ENCODE data around the gene ANXA6.

Gene ANXA6

DNA sequence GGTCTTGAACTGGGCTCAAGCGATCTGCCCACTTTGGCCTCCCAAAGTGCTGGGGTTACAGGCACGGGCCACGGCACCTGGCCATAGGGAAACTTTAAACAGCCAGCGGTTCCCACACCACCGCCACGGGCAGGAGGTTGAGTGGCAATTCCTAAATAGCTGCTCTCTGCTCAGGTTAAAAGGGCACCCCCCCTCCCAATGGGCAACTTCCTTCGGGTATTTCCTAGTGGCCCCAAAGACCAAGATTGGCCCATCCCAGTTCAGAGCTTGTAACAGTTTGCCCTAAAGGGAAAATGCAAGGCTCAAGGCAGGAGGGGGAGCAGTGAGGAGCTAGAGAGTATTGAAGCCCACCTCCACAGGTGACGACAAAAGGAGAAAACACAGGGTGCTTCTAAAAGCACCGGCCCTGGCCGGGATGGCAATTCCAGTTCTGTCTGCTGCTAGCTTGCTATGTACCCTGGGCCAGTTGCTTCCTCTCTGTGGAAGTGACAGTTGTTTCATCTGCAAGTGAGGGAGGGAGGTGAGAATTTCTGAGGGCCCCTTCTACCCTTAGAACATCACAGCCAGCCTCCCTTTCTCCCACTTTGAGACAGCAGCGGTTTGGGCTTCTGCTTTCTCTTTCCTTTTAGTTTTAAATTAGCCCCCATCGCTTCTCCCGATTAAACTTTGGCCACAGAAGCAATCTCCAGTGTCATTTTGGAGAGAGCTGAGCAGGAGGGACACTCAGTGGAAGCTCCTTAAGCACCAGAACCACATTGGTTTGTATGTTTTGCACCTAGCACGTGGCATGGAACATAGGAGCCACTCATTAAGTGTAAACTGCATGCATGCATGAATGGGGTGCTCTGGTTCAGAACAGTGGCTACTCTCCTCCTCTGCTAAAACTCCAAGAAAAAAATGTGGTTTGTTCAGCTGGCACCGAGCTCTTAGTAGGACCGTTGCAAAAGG is 59.5 kb downstream of the ANXA6 start:
- Histone ChIP-seq H3K4me3 (no peak overlapping the region), H3K27ac (no peak overlapping the region)
- no peak for DNase-seq (ENCODE audit: low spot score)
- TF ChIP-seq, protein P1, sequence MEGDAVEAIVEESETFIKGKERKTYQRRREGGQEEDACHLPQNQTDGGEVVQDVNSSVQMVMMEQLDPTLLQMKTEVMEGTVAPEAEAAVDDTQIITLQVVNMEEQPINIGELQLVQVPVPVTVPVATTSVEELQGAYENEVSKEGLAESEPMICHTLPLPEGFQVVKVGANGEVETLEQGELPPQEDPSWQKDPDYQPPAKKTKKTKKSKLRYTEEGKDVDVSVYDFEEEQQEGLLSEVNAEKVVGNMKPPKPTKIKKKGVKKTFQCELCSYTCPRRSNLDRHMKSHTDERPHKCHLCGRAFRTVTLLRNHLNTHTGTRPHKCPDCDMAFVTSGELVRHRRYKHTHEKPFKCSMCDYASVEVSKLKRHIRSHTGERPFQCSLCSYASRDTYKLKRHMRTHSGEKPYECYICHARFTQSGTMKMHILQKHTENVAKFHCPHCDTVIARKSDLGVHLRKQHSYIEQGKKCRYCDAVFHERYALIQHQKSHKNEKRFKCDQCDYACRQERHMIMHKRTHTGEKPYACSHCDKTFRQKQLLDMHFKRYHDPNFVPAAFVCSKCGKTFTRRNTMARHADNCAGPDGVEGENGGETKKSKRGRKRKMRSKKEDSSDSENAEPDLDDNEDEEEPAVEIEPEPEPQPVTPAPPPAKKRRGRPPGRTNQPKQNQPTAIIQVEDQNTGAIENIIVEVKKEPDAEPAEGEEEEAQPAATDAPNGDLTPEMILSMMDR (IDR thresholded peaks at IDR 0.05), result no peak

DNA sequence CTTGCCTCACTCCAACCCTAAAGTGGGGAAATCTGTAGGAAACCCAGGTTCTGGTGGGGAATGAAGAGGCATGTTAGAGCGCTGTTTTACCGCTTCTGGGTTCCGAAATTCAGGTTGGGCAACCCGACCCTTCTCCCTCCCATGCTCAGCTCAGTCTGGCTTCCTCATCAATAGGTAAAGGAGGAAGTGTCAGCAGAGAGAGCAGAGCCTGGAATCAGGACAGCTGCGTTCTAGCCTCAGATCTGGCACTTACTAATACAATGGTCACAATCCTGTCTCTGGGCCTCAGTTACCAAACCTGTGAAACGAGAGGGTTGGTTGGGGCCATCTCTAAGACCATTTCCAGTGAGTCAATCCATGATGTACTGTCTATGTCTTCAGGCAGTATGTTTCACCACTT is 60.5 kb downstream of the ANXA6 start:
- H3K4me3 ChIP-seq, result no peak overlapping the region
- no peak for DNase-seq (ENCODE audit: low spot score)
- TF ChIP-seq, protein P1 (IDR thresholded peaks at IDR 0.05), result no peak
- no peak overlapping the region for H3K27ac ChIP-seq

DNA sequence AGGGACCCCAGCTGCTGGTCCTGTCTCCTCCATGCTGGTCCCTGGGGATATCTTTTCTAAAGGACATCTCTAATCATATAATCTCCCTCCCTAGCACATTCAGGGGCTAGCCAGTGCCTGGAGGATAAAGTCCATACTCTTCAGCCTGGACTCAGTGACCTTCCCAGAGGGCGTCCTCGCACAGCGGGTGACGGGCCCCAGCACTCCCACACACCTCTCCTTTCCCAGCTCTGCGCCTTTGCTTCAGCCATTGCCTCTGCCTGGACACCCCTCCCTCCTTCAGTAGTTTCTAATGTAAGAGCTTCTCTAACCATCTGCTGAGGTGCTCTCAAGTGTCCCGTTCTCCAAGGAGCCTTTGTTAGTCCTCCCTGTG is 61.6 kb downstream of the ANXA6 start:
- Histone ChIP-seq H3K27ac (peak overlapping the region in 1 of 2 donors; percentile 85), H3K4me3 (no peak overlapping the region)
- DNase-seq (ENCODE audit: low spot score), result no peak
- TF ChIP-seq, protein P1 (IDR thresholded peaks at IDR 0.05), result no peak

DNA sequence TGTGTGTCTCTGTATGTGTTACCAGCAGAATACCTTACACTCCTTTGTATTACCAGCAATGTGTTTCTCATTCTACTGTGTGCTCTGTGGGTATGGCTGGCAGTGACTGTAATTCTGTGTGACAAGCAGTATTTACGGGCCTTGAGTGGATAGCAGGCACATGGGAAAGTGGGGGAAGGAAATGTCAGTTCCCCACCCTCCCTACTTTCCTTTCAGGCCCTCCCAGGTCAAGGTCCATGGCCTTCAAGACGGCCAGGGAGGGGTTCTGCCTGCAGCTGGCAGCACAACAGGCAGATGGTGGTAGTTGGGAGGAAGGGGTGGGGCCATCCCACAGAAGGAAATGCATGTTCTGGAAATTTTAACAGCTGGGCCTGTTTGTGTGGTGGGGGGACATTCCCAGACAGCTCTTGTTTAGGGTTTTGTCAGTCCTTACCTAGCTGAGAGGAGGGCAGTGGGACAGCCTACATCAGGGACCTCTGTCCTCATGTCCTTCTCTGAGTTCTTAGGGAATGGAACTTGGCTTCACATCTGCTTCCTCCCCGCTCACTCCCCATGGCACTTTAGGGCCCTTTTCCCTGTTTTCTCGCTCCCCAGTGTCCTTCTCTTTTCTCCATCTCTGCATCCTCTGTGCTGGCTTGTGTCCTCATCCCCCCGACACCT is 62.1 kb downstream of the ANXA6 start:
- no peak for DNase-seq (ENCODE audit: low spot score)
- peak overlapping the region; percentile 28 to 85 for H3K27ac ChIP-seq
- H3K4me3 ChIP-seq, result no peak overlapping the region
- TF ChIP-seq, protein P1 (IDR thresholded peaks at IDR 0.05), result no peak

DNA sequence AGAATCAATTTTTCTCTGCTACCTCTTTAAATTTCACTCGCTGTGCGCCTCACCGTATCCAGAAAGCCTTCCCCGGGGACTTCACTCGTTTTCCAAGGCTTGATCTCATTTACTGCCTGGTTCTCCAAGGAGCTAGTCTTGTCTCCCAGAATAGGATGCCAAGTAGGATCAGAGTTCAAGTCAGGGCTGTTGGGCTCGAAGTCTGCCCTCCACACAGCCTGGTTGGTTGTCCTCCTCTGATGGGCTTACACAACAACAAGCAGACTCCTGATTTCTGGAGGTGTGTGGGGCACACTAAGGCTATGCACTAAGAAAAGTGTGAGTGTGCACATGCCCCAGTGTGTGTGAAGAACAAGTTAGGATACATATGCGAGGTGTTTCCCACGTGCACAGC is 62.7 kb downstream of the ANXA6 start:
- Histone ChIP-seq H3K4me3 (peak overlapping the region; percentile 24), H3K27ac (peak overlapping the region; percentile 28 to 85)
- no peak for DNase-seq (ENCODE audit: low spot score)
- TF ChIP-seq, protein P1 (IDR thresholded peaks at IDR 0.05), result no peak

DNA sequence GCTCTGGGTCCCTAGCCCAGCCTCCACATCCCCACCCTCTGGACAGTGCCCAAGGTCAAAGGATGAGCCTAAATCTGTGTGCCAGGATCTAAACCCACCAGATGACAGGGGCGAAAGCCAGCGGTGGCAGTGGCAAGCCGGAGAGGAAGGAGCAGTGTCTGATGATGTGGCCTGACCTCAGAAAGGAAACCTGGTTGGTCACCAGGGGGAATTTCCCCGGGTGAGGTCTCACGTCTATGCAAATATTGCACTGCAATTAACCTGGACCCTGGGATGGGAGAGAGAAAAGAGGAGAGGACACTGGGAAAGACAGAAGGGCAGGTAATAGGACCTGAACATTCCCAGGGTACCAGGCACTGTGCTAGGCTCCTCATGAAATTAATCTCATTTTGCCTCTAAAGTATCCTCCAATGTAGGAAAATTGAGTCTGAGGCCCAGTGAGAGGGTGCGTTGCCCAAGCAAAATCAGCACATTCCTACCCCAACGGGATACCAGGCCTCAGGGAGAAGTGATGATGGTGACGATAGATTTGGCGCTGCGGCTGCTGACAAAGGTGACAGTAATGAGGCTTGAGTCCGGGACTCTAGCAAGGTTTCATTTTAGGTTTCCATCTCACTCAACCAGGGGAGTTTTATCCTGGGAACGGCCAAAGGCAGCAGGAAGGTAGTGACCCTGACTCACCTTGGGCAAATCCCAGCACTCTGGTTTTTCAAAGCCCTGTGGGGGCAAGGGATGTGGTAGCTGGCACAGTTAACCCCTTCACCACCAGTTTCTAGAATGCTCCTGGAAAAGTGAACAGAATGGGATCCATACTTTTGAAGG is 63.3 kb downstream of the ANXA6 start:
- no peak for DNase-seq (ENCODE audit: low spot score)
- TF ChIP-seq, protein P1 (IDR thresholded peaks at IDR 0.05), result no peak
- peak overlapping the region; percentile 35 to 85 for H3K27ac ChIP-seq
- peak overlapping the region; percentile 24 for H3K4me3 ChIP-seq

Data from coronary artery (tissue), 2 donors.